HFF-Myc (cell line): ENCODE data around the gene GRAPL.
"Not testable (repeated sequence)": the region's sequence is repeated elsewhere in the genome, so short reads cannot be mapped to it uniquely, and the experiment has no call there.

Experiments used
- DNase-seq: peaks from one replicate; pipeline ENCODE4 v3.0.0-alpha.2; 2011; ENCODE audit warnings: low read depth; ENCODE audit errors: extremely low read depth
- H3K4me3 ChIP-seq: replicated peaks from 2 replicates; pipeline ENCODE4 v1.5.1; 2011; ENCODE audit warnings: low read depth, mild to moderate bottlenecking, control low read depth, low read length

Gene GRAPL

DNA sequence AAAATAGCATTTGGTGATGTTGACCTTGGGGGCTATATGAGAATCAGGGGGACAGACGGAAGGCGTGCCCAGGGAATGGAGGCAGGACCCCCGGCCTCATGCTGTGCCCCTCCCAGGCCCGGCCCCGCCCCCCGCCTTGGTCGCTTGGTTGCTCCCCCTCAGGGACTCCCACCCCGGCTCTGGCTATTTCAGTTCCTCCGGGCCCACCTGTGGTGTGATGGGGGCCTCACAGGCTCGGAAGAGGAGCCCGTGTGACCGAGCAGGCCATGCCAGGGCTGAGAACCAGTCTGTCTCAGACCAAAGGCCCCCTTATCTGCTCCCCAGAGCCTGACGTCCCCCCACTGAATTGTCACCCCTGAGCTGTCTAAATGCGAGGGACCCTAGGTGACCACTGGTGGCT is 4.4 kb downstream of the GRAPL start:
- H3K4me3 ChIP-seq, DNase-seq: not testable (repeated sequence)

GRCh38 chr17:19133793-19134192 is 6.4 kb downstream of the GRAPL start:
- DNase-seq, H3K4me3 ChIP-seq: not testable (repeated sequence)

GRCh38 chr17:19135391-19135790 is 8.0 kb downstream of the GRAPL start:
- not testable (repeated sequence) for DNase-seq, H3K4me3 ChIP-seq

DNA sequence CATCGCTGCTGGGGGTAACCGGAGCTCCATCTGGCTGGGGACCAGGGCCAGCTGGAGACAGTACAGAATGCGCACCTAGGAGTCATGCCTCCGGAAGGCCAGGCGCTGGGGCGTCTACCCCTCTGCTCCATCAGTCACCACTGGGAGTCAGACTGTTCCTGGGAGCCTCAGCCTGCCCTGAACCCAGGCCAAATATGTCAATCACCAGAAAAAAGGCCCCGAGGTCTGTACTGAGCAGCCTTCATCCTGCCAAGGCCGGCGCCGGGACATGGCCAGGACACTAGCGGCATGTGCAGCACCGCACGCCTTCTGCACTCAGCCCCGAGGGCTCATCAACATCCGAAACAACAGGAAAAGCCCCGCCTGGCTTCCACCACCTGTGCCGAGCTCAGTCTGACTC is 8.7 kb downstream of the GRAPL start:
- DNase-seq, H3K4me3 ChIP-seq: not testable (repeated sequence)

GRCh38 chr17:19136605-19137004 is 9.2 kb downstream of the GRAPL start:
- H3K4me3 ChIP-seq, DNase-seq: not testable (repeated sequence)

DNA sequence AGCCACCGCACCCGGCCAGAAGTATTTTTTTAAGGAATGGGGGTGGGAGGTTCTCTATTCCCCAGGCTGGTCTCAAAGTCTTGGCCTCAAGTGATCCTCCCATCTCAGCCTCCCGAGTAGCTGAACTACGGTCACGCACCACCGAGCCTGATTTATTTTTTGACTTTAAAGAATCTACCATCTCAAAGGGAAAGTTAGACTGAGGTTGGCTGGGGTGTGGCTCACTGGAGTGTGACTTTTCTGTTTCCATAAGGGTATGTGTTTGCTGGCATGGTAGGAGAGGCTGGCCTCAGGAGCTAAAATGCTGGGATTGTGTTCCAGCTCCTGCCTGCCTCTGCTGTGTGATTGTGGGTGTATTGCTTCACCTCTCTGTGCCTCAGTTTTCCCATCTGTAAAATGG is 10.6 kb downstream of the GRAPL start:
- DNase-seq, H3K4me3 ChIP-seq: not testable (repeated sequence)

- not testable (repeated sequence) for DNase-seq, H3K4me3 ChIP-seq
Observed at GRCh38 chr17:19141366-19142155, 14.2 kb downstream of the GRAPL start.

- not testable (repeated sequence) for H3K4me3 ChIP-seq, DNase-seq
Observed at GRCh38 chr17:19142419-19142818, 15.0 kb downstream of the GRAPL start.

DNA sequence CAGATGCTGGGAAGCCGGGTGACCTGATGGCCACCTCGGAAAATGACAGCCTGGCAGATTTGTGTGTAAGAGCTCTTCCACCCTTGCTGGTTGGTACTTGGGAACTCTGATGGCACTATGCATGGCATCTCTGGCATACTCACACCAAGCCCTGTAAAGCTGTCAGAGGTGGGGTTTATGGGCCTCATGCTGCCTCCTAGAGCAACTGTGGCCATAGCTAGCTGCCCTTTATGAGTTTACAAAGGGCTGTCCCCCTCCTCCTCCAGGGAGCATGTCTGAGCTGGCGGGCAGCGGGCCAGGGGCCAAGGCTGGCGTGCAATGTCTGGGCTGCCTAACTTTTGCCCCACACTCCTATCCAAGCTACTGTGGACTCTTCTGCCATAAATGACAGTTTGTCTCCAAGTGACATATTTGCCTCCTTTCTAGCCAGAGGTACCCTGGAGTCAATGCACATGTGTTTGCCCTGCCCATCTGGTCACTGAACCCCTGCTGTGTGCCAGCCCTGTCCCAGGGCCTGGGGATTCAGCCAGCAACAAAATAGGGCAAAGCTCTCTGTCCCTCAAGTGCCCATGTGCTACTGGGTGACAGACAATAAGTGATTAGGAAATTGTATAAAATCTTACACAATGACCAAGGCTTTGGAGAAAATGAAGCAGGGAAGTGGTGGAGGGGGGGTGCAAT is 15.8 kb downstream of the GRAPL start:
- not testable (repeated sequence) for H3K4me3 ChIP-seq, DNase-seq

DNA sequence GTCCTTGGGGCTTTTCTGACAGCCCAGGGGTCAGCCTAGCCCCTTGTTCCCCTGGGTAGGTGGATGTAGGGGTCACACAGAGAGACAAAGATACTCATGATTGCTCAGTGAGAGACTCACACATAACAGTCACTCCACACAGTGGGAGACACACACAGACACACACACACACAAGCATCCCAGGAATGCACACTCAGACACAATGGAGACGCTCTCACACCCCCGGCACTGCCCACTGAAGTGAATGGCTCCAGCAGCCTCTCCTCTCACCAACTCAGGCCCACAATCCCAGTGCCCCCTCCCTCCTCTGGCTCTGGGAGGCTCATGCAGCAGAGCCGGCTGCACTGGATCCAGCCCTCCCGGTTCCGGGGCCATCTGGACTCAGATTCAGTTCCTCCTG is 17.0 kb downstream of the GRAPL start:
- not testable (repeated sequence) for DNase-seq, H3K4me3 ChIP-seq

GRCh38 chr17:19145471-19145870 is 18.1 kb downstream of the GRAPL start:
- H3K4me3 ChIP-seq, DNase-seq: not testable (repeated sequence)

- not testable (repeated sequence) for DNase-seq, H3K4me3 ChIP-seq
Observed at GRCh38 chr17:19150678-19151615, 23.6 kb downstream of the GRAPL start.

- DNase-seq, H3K4me3 ChIP-seq: not testable (repeated sequence)
Observed at GRCh38 chr17:19157628-19158027, 30.2 kb downstream of the GRAPL start.

- not testable (repeated sequence) for DNase-seq, H3K4me3 ChIP-seq
Observed at GRCh38 chr17:19158478-19158877, 31.1 kb downstream of the GRAPL start.

DNA sequence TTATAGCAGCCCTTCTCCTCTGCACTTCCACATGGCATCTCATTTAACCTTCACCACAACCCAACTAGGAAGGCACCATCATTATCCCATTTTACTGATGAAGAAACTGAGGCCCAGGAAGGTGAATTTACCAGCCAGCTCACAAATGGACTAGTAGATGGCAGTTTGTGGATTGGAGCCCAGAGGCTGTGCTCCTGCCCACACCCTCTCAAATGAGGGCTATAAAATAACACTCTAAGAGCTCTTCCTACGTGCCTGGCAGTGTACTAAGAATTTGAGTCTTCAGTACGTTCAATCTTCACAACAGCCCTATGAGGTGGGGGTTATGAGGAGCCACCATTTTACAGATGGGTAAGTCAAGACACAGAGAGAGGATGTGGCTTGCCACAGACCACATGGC is 31.5 kb downstream of the GRAPL start:
- H3K4me3 ChIP-seq, DNase-seq: not testable (repeated sequence)

- H3K4me3 ChIP-seq, DNase-seq: not testable (repeated sequence)
Observed at GRCh38 chr17:19161308-19162107, 34.1 kb downstream of the GRAPL start.

GRCh38 chr17:19162384-19163216 is 35.2 kb downstream of the GRAPL start:
- not testable (repeated sequence) for H3K4me3 ChIP-seq, DNase-seq
